Keratinocyte (primary cell): ENCODE results near the gene NATD1. TPM values are rescaled to one million over a fixed set of nuclear protein-coding genes. Genes with fewer than 3 reads are reported as not detected.

Experiments used
- DNase-seq: peaks from one replicate; pipeline ENCODE4 v3.0.0-alpha.2; 2011; ENCODE audit warnings: low read depth, missing footprints, low spot score
- FAIRE-seq: peaks from 2 replicates; lab custom pipeline; 2011; peaks lifted over from hg19 to GRCh38; lab: Jason Lieb, UNC
- H2AFZ ChIP-seq: 2 replicates; pipeline ENCODE4 v1.6.0; 2012; ENCODE audit warnings: low read length, control low read depth, inconsistent platforms; ENCODE audit not compliant: control insufficient read depth
- H3K27ac ChIP-seq: 2 replicates; pipeline ENCODE4 v1.5.1; 2011; ENCODE audit warnings: low read length; ENCODE audit not compliant: control insufficient read depth, insufficient read depth
- H3K27me3 ChIP-seq: 3 replicates; pipeline ENCODE4 v1.6.0; 2011; ENCODE audit warnings: low read length; ENCODE audit not compliant: control insufficient read depth, insufficient read depth; ENCODE audit errors: extremely low read depth
- H3K36me3 ChIP-seq, 2 experiments: 2 replicates in 1 of 2; 3 replicates in 1 of 2; pipeline ENCODE4 v1.5.1; 2011; ENCODE audit warnings: low read length in 2 of 2, mild to moderate bottlenecking in 1 of 2; ENCODE audit not compliant: control insufficient read depth in 2 of 2, insufficient read depth in 2 of 2; ENCODE audit errors: extremely low read depth in 1 of 2
- H3K4me1 ChIP-seq: 3 replicates; pipeline ENCODE4 v1.5.1; 2011; ENCODE audit warnings: low read length; ENCODE audit not compliant: control insufficient read depth, insufficient read depth; ENCODE audit errors: extremely low read depth
- H3K4me2 ChIP-seq: 3 replicates; pipeline ENCODE4 v1.6.0; 2011; ENCODE audit warnings: low read depth, low read length; ENCODE audit not compliant: control insufficient read depth, insufficient read depth; ENCODE audit errors: extremely low read depth
- H3K4me3 ChIP-seq, 3 experiments: fragments of 200-600 bp in 1 of 3; sonication (generic) in 1 of 3; 2 replicates in 2 of 3; 3 replicates in 1 of 3; pipeline ENCODE4 v1.5.1; 2011 to 2016; ENCODE audit warnings: low read length in 3 of 3, mild to moderate bottlenecking in 3 of 3, control low read depth in 2 of 3, inconsistent platforms in 1 of 3, low read depth in 1 of 3, mixed read lengths in 1 of 3, mixed run types in 1 of 3, moderate library complexity in 1 of 3; ENCODE audit not compliant: control insufficient read depth in 2 of 3, insufficient read depth in 2 of 3; ENCODE audit errors: extremely low read depth in 1 of 3
- H3K79me2 ChIP-seq: 2 replicates; pipeline ENCODE4 v1.6.0; 2012; ENCODE audit warnings: low read length; ENCODE audit not compliant: control insufficient read depth, insufficient read depth
- H3K9ac ChIP-seq: 3 replicates; pipeline ENCODE4 v1.6.0; 2011; ENCODE audit warnings: low read length; ENCODE audit not compliant: control insufficient read depth, insufficient read depth; ENCODE audit errors: extremely low read depth
- H3K9me1 ChIP-seq: 3 replicates; pipeline ENCODE4 v1.6.0; 2011; ENCODE audit warnings: low read length; ENCODE audit not compliant: control insufficient read depth, insufficient read depth; ENCODE audit errors: extremely low read depth
- H3K9me3 ChIP-seq: 2 replicates; pipeline ENCODE4 v1.5.1; 2012; ENCODE audit warnings: low read depth, low read length; ENCODE audit not compliant: control insufficient read depth
- H4K20me1 ChIP-seq: 3 replicates; pipeline ENCODE4 v1.6.0; 2011; ENCODE audit warnings: low read length; ENCODE audit not compliant: control insufficient read depth, insufficient read depth; ENCODE audit errors: extremely low read depth
- CTCF ChIP-seq, 3 experiments: IDR thresholded peaks in 1 of 3; conservative IDR thresholded peaks in 1 of 3; optimal IDR thresholded peaks in 1 of 3; 2 replicates in 2 of 3; 3 replicates in 1 of 3; pipeline versions ENCODE3 to v1.5.1; 2011; ENCODE audit warnings: low read length in 3 of 3, mild to moderate bottlenecking in 3 of 3, moderate library complexity in 2 of 3, control low read depth in 1 of 3, inconsistent platforms in 1 of 3; ENCODE audit not compliant: insufficient read depth in 2 of 3; ENCODE audit errors: extremely low read depth in 1 of 3
- EZH2 ChIP-seq: IDR thresholded peaks from one replicate; pipeline ENCODE4 v1.6.1; 2012; ENCODE audit warnings: inconsistent platforms, mild to moderate bottlenecking, low read length, moderate library complexity
- dilution Hi-C: fragments of 300-500 bp; cut with MboI; formaldehyde crosslinking; loops from one replicate; pipeline ENCODE4 v1.7.0; 2020; ENCODE audit warnings: low sequenced_read_pairs; ENCODE audit not compliant: extremely low pct_ligation_motif_present
- polyA plus RNA-seq, 5 experiments: library from polyadenylated mRNA; depleted of rRNA in 3 of 5; stranded (reverse) in 3 of 5; stranded (forward) in 1 of 5; unstranded in 1 of 5; fragments of >200 nt; gene quantifications; 1 replicate in 1 of 5; 2 replicates in 3 of 5; 3 replicates in 1 of 5; pipeline versions ENCODE4 v1.2.1 to v1.2.3, GENCODE V29; 2011 to 2012; ENCODE audit warnings: missing spikeins in 2 of 5, low read depth in 1 of 5, low replicate concordance in 1 of 5

NATD1 gene
- polyA plus RNA-seq, 1 donor (not counting 4 experiments of a cell fraction or from before 2014, with no cell fraction given): 1.5 TPM

- H4K20me1 ChIP-seq: no peaks in the 10 kb centered on the region
- dilution Hi-C loops: no loop called here
Observed at GRCh38 chr17:21248500-21248899, 4.7 kb downstream of the NATD1 start.

GRCh38 chr17:21247552-21248258 lies 5.5 kb downstream of the NATD1 start:
- no peak for DNase-seq
- Histone ChIP-seq H3K9me3 (no peaks in the 10 kb centered on the region), H2AFZ (no peak overlapping the region), H3K4me1 (peaks cover 11% of the 10 kb centered on the region), H4K20me1 (no peaks in the 10 kb centered on the region), H3K9me1 (no peaks in the 10 kb centered on the region), H3K4me3 (no peak overlapping the region), H3K27ac (no peak overlapping the region), H3K4me2 (no peak overlapping the region), H3K9ac (no peak overlapping the region), H3K36me3 (no peaks in the 10 kb centered on the region), H3K27me3 (no peaks in the 10 kb centered on the region), H3K79me2 (no peaks in the 10 kb centered on the region)
- TF ChIP-seq CTCF (optimal IDR thresholded peaks at IDR 0.05 in 1 of 3, IDR thresholded peaks at IDR 0.05 in 1 of 3, conservative IDR thresholded peaks at IDR 0.05 in 1 of 3; ENCODE audit: extremely low read depth in 1 of 3, insufficient read depth in 2 of 3, low read length in 3 of 3): no peak
- TF ChIP-seq EZH2: no peak
- dilution Hi-C loops: no loop called here
- no peak for FAIRE-seq

More at GRCh38 chr17:21248500-21248899, 4.7 kb downstream of the NATD1 start:
- Histone ChIP-seq H3K9me3 (no peaks in the 10 kb centered on the region), H3K36me3 (no peaks in the 10 kb centered on the region), H3K4me3 (no peak overlapping the region), H3K4me2 (no peak overlapping the region), H3K4me1 (peaks cover 12% of the 10 kb centered on the region), H3K9ac (no peak overlapping the region), H3K9me1 (no peaks in the 10 kb centered on the region), H3K27ac (no peak overlapping the region), H3K27me3 (no peaks in the 10 kb centered on the region), H3K79me2 (no peaks in the 10 kb centered on the region), H2AFZ (no peak overlapping the region)
- TF ChIP-seq EZH2 (no peak), CTCF (optimal IDR thresholded peaks at IDR 0.05 in 1 of 3, IDR thresholded peaks at IDR 0.05 in 1 of 3, conservative IDR thresholded peaks at IDR 0.05 in 1 of 3; ENCODE audit: extremely low read depth in 1 of 3, insufficient read depth in 2 of 3, low read length in 3 of 3) (no peak)
- no peak for FAIRE-seq
- DNase-seq: no peak
